GM18951 (cell line): ENCODE results near the gene RELA.

Experiments
- POLR2A ChIP-seq: IDR thresholded peaks from 4 replicates; pipeline ENCODE4 v1.6.1; 2011; ENCODE audit warnings: mild to moderate bottlenecking; ENCODE audit not compliant: insufficient read length, insufficient read depth; ENCODE audit errors: extremely low read depth
- in situ Hi-C: fragments of 300-500 bp; cut with MboI; formaldehyde crosslinking; loops from one replicate; pipeline ENCODE4 v1.12.0; 2022; ENCODE audit warnings: low sequenced_read_pairs, mixed read lengths, inconsistent platforms; ENCODE audit not compliant: unreplicated experiment

RELA gene

GRCh38 chr11:65660038-65660437 lies 2.7 kb downstream of the RELA start:
- in situ Hi-C loops = no loop called here
- no peak for TF ChIP-seq POLR2A

GRCh38 chr11:65658174-65659021 lies 4.3 kb downstream of the RELA start:
- in situ Hi-C loops = no loop called here
- no peak for TF ChIP-seq POLR2A

GRCh38 chr11:65657426-65657825 lies 5.3 kb downstream of the RELA start:
- no peak for TF ChIP-seq POLR2A
- in situ Hi-C loops = no loop called here

- no peak for TF ChIP-seq POLR2A
- in situ Hi-C loops = no loop called here
Measured at GRCh38 chr11:65655570-65656332, 7.0 kb downstream of the RELA start.

GRCh38 chr11:65654375-65655349 lies 8.1 kb downstream of the RELA start:
- no peak for TF ChIP-seq POLR2A
- in situ Hi-C loops = no loop called here

GRCh38 chr11:65653229-65654225 lies 9.2 kb downstream of the RELA start:
- in situ Hi-C loops = no loop called here
- TF ChIP-seq POLR2A = no peak

- peak; percentile 90 for TF ChIP-seq POLR2A
- in situ Hi-C loops = no loop called here
Measured at GRCh38 chr11:65652511-65653228, 10.0 kb downstream of the RELA start.

GRCh38 chr11:65651589-65652510 lies 10.9 kb downstream of the RELA start:
- TF ChIP-seq POLR2A = no peak
- in situ Hi-C loops = no loop called here

- TF ChIP-seq POLR2A = no peak
- in situ Hi-C loops = no loop called here
Measured at GRCh38 chr11:65651339-65651588, 11.5 kb downstream of the RELA start.

- TF ChIP-seq POLR2A = no peak
- in situ Hi-C loops = no loop called here
Measured at GRCh38 chr11:65650547-65651338, 12.0 kb downstream of the RELA start.
